ENCODE measurements around the gene TPBGL. TPM values are rescaled to one million over a fixed set of nuclear protein-coding genes. Genes with fewer than 3 reads are reported as not detected.

Gene TPBGL
- total RNA-seq, 1 donor from 2014 or later = 0.47 TPM

DNA sequence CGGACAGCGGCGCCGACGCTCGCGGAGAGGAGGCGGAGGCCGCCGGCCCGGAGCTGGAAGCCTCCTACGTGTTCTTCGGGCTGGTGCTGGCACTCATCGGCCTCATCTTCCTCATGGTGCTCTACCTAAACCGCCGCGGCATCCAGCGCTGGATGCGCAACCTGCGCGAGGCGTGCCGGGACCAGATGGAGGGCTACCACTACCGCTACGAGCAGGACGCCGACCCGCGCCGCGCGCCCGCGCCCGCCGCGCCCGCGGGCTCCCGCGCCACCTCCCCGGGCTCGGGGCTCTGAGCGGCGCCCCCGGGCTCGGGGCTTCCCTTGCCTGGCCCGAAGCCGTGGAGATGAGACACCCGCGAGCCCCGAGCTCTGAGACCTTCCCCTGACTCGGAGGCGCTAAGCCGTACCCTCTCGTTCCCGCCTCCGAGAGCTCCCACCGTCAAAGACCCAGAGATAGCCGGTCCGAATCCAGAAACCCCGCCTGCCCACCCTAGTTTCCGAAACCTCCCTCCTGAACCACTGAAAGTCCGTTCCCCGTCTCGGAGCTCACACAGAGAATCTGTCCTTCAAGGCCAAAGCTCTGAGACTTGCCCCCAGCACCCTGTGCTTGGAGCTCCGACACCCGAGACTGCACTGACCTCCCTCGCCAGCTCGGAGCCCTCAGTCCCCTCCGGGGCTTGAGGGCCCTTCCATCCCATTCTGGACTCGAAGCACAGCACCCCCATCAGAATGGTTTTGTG, 1.5 kb downstream of the TPBGL start:
- H3K9me3 ChIP-seq = no peaks in the 10 kb centered on the region
- TF ChIP-seq, protein P1, sequence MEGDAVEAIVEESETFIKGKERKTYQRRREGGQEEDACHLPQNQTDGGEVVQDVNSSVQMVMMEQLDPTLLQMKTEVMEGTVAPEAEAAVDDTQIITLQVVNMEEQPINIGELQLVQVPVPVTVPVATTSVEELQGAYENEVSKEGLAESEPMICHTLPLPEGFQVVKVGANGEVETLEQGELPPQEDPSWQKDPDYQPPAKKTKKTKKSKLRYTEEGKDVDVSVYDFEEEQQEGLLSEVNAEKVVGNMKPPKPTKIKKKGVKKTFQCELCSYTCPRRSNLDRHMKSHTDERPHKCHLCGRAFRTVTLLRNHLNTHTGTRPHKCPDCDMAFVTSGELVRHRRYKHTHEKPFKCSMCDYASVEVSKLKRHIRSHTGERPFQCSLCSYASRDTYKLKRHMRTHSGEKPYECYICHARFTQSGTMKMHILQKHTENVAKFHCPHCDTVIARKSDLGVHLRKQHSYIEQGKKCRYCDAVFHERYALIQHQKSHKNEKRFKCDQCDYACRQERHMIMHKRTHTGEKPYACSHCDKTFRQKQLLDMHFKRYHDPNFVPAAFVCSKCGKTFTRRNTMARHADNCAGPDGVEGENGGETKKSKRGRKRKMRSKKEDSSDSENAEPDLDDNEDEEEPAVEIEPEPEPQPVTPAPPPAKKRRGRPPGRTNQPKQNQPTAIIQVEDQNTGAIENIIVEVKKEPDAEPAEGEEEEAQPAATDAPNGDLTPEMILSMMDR (IDR thresholded peaks at IDR 0.05) = no peak
- H3K36me3 ChIP-seq = no peaks in the 10 kb centered on the region
- ATAC-seq (peak in 1 of 2 donors; percentile 2), DNase-seq (no peak)
- intact Hi-C loops (cut with DNase I) = no loop called here
- H3K27me3 ChIP-seq (ENCODE audit: low read depth) = peaks cover 58% of the 10 kb centered on the region
- peak overlapping the region; percentile 43 for H3K4me3 ChIP-seq
- H3K4me1 ChIP-seq = peaks cover 11% of the 10 kb centered on the region
- no peak overlapping the region for H3K27ac ChIP-seq

DNA sequence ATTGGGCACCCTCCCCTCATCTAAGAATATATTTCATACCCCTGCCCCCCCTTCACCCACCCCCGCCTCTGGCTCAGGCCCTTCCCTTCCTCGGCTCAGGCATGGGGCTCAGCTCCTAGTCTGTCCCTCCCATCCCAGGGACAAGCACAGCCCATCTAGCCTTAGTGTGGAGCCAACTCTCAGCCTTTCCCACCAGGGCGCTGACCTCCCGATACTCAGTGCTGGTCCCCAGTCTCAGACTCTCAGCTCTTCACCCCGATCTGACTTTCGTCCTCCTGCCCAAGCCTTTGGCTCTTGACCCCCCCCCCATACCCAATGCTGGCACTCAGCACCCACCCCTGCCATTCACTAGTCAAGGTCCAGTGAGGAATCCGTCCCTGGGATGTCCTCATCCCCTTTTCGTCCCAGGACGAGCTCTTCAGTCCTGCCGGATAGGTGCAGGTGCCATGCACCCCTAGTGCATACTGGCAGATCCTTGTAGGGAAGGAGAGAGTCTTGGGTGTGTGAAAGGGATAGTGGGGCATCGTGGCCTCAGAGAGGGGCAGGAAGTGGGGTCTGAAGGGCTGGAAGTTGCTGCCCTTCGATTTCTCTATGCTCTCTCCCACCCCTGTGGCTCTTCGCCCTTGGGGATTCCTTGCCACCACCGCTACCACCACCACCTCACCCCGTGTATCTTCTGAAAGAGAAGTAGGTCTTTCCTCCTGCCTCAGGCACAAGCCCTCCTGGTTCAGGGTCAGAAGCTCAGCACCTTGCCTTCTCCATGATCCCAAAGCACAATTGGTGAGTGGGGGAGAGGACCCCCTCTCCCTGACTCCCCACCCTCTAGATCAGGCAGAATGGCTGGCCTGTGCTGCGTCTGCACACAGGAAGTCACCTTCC, 2.4 kb downstream of the TPBGL start:
- TF ChIP-seq, protein P1 (IDR thresholded peaks at IDR 0.05) = no peak
- Histone ChIP-seq H3K27me3 (ENCODE audit: low read depth) (peaks cover 52% of the 10 kb centered on the region), H3K9me3 (no peaks in the 10 kb centered on the region), H3K27ac (no peak overlapping the region), H3K4me1 (peaks cover 11% of the 10 kb centered on the region), H3K36me3 (no peaks in the 10 kb centered on the region), H3K4me3 (no peak overlapping the region)
- ATAC-seq (no peak), DNase-seq (no peak)
- intact Hi-C loops (cut with DNase I) = no loop called here

DNA sequence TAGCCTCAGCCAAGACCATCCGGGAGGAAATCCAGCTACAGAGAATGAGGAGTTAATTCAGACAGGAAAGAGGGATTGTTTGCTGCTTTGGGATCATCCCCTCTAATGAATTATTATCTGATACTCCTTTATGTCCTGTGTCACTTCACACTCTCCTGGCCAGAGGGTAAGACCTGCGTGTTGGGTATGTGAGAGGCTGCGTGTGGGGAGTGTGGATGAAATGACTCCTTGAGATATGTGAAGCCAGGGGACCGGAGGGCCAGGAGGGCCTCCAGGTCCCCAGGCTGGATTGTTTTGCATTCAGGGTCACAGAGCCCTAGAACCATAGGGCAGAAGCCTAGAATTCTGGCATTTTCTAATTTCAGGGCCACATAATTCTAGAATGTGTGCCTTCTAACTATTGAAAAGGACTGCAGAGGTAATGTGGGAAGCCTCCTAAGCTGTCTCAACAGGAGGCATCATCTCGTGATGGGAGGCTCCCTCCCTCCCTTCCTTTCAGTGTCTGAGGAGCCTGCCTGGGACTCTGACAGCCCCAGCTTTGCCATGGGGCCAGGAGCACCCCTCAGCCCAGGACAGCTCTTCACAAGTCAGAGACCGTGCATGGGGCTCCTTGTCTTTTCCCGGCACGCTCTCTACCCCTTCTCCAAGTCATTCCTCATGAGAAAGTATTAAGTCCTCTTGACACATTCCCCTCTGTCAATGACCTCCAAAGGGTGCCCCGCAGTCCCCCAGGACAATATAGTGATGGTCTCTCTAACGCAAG, 3.7 kb downstream of the TPBGL start:
- Histone ChIP-seq H3K4me1 (peaks cover 14% of the 10 kb centered on the region), H3K27me3 (ENCODE audit: low read depth) (peaks cover 40% of the 10 kb centered on the region), H3K27ac (no peak overlapping the region), H3K4me3 (no peak overlapping the region), H3K9me3 (no peaks in the 10 kb centered on the region), H3K36me3 (no peaks in the 10 kb centered on the region)
- no peak for DNase-seq
- no peak for ATAC-seq
- intact Hi-C loops (cut with DNase I) = no loop called here
- TF ChIP-seq, protein P1 (IDR thresholded peaks at IDR 0.05) = no peak

DNA sequence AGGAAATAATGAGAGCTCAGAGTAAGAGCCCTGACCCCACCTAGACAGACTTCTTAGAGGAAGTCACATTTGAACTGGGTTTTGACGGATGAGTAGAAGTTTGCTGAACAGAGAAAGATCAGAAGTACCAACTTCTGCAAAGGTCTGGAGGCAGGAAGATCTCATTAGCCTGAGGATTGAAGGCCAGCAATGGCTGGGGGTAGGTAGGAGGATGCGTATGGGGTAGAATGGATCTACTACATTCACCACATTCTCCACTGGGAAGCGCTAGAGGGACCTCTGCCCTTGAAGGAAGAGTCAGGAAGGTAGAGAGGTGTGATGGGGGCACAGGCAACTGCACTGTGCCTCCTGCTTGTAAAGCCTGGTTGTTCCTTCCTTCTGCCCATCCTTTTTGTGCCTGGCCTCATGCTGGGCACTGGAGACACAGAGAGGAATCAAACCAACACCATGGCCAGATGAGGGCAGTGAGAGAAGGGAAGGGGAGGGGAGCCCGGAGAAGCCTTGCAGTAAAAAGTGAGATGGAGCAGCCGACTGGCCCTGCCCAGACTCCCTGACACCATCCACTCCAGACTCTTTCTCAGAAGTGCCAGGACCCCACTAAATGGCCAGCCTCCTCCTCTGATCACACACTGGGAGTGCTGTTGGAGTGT, 4.9 kb downstream of the TPBGL start:
- no peaks in the 10 kb centered on the region for H3K9me3 ChIP-seq
- no peaks in the 10 kb centered on the region for H3K36me3 ChIP-seq
- H3K27ac ChIP-seq = no peak overlapping the region
- ATAC-seq (no peak), DNase-seq (no peak)
- TF ChIP-seq, protein P1 (IDR thresholded peaks at IDR 0.05) = no peak
- H3K4me1 ChIP-seq = peaks cover 11% of the 10 kb centered on the region
- peaks cover 28% of the 10 kb centered on the region for H3K27me3 ChIP-seq (ENCODE audit: low read depth)
- H3K4me3 ChIP-seq = no peak overlapping the region
- intact Hi-C loops (cut with DNase I) = no loop called here

Measured in lower lobe of right lung (tissue), 2 donors.